ENCODE data around the gene TMEM200B. TPM values are rescaled to one million over a fixed set of nuclear protein-coding genes. Genes with fewer than 3 reads are reported as not detected.
"Not testable (repeated sequence)": the region's sequence is repeated elsewhere in the genome, so short reads cannot be mapped to it uniquely, and the experiment has no call there.

The TMEM200B gene
- total RNA-seq, 1 donor from 2014 or later, result 25.8 TPM

DNA sequence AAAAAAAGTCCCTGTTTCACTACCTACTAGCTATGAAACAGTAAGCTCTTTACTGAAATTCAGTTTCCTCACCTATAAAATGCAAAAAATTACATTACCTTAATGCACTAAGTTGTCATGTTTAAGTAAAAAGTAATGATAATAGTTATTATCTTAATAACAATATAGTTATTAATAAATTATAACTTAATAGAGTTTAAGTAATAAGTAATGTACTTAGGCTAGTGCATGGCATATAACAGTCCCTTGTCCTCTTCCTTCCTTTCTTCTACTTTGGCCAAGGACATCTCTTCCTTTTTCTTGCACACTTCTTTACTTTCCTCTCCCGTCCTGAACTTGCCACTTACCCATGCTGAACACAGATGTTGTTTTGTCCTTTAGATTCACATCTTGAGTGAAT is 9.0 kb downstream of the TMEM200B start:
- TF ChIP-seq, protein P1, sequence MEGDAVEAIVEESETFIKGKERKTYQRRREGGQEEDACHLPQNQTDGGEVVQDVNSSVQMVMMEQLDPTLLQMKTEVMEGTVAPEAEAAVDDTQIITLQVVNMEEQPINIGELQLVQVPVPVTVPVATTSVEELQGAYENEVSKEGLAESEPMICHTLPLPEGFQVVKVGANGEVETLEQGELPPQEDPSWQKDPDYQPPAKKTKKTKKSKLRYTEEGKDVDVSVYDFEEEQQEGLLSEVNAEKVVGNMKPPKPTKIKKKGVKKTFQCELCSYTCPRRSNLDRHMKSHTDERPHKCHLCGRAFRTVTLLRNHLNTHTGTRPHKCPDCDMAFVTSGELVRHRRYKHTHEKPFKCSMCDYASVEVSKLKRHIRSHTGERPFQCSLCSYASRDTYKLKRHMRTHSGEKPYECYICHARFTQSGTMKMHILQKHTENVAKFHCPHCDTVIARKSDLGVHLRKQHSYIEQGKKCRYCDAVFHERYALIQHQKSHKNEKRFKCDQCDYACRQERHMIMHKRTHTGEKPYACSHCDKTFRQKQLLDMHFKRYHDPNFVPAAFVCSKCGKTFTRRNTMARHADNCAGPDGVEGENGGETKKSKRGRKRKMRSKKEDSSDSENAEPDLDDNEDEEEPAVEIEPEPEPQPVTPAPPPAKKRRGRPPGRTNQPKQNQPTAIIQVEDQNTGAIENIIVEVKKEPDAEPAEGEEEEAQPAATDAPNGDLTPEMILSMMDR (IDR thresholded peaks at IDR 0.05), result no peak
- intact Hi-C loops (cut with DNase I), result no loop called here
- no peak overlapping the region for H3K4me3 ChIP-seq
- no peaks in the 10 kb centered on the region for H3K27me3 ChIP-seq
- H3K27ac ChIP-seq, result no peak overlapping the region
- H3K4me1 ChIP-seq, result peaks cover 17% of the 10 kb centered on the region
- no peaks in the 10 kb centered on the region for H3K9me3 ChIP-seq
- H3K36me3 ChIP-seq, result no peaks in the 10 kb centered on the region
- DNase-seq (ENCODE audit: extremely low spot score in 2 of 2), result no peak

DNA sequence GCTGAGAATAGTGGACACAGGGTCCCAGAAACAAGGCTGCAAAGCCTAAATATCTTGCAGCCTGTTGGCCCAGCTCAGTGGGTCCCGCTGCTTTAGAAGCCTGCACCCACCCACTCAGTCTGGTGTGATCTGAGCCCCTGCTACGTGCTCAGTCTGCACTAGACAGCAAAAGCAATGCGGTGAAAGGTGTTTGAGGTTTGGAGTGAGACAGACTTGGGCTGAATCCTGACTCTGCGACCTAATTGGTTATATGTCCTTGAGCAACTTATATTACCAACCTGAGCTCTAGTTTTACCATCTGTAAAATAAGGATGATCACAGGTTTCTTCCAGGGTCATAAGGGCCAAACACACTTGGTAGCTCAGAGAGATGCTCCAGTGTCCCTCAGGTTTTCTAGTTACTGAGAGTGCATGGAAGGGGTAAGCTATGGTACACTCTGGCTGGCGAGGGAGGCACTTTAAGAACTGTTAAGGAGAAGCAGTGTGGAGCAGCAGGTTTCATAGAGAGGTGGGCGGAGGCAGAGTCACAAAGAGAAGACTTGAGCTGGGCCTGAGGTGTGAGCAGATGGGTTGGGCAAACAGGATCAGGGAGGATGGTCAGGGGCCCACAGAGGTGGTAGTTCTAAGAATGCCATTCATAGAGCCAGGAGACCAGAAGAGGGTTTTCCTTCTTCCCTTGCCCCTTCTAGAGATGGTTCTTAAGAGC is 10.1 kb downstream of the TMEM200B start:
- no peak for DNase-seq (ENCODE audit: extremely low spot score in 2 of 2)
- Histone ChIP-seq H3K36me3 (peaks cover 0 to 4% of the 10 kb centered on the region in 2 donors), H3K9me3 (no peaks in the 10 kb centered on the region), H3K27me3 (no peaks in the 10 kb centered on the region), H3K4me3 (no peak overlapping the region), H3K4me1 (peaks cover 6% of the 10 kb centered on the region), H3K27ac (no peak overlapping the region)
- intact Hi-C loops (cut with DNase I), result no loop called here
- TF ChIP-seq POLR2A (IDR thresholded peaks at IDR 0.05), result no peak
- TF ChIP-seq, protein P1 (IDR thresholded peaks at IDR 0.05), result no peak
- TF ChIP-seq POLR2AphosphoS5 (IDR thresholded peaks at IDR 0.05; ENCODE audit: insufficient read depth in 1 of 2, low read depth in 1 of 2), result no peak

DNA sequence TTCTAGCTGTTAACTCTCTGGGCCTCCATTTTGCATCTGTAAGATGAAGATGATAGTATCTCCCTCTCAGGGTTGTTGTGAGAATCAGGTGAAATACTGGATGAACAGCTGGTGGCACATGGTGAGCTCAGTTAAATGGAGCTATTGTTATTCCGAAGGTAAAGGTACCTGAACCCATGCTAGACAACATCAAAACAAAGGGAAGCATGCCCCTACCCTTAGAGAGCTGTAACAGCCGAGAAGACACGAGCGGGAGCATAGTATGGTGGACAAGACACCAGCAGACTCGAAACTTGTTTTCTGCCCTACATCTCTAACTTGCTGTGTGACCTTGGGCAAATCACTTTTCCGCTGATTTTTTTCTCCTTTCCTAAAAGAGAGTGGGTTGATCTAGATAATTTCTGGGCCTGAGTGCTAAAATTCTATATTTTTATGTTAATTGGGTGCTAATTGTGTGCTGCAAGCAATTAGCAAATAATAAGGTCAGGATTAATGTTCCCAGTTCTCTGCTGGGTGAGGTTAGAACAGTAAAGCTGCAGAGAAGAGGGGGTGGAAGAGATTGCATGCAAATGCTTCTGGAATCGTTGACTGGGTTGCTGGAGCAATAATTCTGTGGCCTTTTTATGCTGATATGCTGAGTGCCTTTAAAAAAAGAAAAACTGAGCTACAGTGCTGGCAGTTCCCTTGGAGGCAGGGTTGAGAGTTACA is 10.8 kb downstream of the TMEM200B start:
- no peak for DNase-seq (ENCODE audit: extremely low spot score in 2 of 2)
- Histone ChIP-seq H3K9me3 (no peaks in the 10 kb centered on the region), H3K4me3 (no peak overlapping the region), H3K27me3 (no peaks in the 10 kb centered on the region), H3K36me3 (peaks cover 0 to 4% of the 10 kb centered on the region in 2 donors), H3K4me1 (peaks cover 6% of the 10 kb centered on the region), H3K27ac (no peak overlapping the region)
- TF ChIP-seq POLR2AphosphoS5 (IDR thresholded peaks at IDR 0.05; ENCODE audit: insufficient read depth in 1 of 2, low read depth in 1 of 2) (no peak), POLR2A (IDR thresholded peaks at IDR 0.05) (no peak)
- TF ChIP-seq, protein P1 (IDR thresholded peaks at IDR 0.05), result no peak
- intact Hi-C loops (cut with DNase I), result no loop called here

DNA sequence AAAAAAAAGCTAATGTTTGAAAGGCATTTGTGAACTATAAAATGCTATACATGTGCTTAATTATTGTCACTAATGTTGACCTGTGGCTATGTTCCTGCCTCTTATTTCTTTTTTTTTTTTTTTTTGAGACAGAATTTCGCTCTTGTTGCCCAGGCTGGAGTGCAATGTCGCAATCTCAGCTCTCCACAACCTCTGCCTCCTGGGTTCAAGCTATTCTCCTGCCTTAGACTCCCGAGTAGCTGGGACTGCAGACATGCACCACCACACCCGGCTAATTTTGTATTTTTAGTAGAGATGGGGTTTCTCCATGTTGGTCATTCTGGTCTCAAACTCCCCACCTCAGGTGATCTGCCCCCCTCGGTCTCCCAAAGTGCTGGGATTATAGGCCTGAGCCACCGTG is 15.7 kb downstream of the TMEM200B start:
- intact Hi-C loops (cut with DNase I), result not testable (repeated sequence)

DNA sequence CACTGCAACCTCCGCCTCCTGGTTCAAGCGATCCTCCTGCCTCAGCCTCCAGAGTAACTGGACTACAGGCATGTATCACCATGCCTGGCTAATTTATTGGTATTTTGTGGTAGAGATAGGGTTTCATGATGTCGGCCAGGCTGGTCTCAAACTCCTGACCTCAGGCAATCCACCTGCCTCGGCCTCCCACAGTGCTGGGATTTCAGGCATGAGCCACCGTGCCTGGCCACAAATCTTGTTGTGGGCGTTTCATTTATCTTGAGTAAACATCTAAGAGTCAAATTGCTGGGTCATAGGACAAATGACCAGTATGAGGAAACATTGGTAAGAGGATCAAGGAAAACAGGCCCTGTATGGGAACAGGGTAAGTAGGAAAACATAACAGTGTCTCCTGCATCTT is 17.9 kb downstream of the TMEM200B start:
- Histone ChIP-seq H3K4me1 (peaks cover 6% of the 10 kb centered on the region), H3K9me3 (no peaks in the 10 kb centered on the region), H3K27ac (no peak overlapping the region), H3K4me3 (no peak overlapping the region), H3K36me3 (peaks cover 0 to 4% of the 10 kb centered on the region in 2 donors), H3K27me3 (no peaks in the 10 kb centered on the region)
- TF ChIP-seq, protein P1 (IDR thresholded peaks at IDR 0.05), result no peak
- no peak for TF ChIP-seq POLR2A (IDR thresholded peaks at IDR 0.05)
- TF ChIP-seq POLR2AphosphoS5 (IDR thresholded peaks at IDR 0.05; ENCODE audit: insufficient read depth in 1 of 2, low read depth in 1 of 2), result no peak
- intact Hi-C loops (cut with DNase I), result no loop called here
- no peak for DNase-seq (ENCODE audit: extremely low spot score in 2 of 2)

More for the DNA sequence above, 15.7 kb downstream of the TMEM200B start:
- H3K27me3 ChIP-seq; H3K9me3 ChIP-seq; H3K4me3 ChIP-seq; DNase-seq (ENCODE audit: extremely low spot score in 2 of 2); H3K4me1 ChIP-seq; H3K27ac ChIP-seq; H3K36me3 ChIP-seq: not testable (repeated sequence)
